HG03571 (cell line): Measurements from ENCODE around the gene BICRAL.

Experiments used
- ATAC-seq: cut with Tn5 transposase; IDR thresholded peaks from one replicate; pipeline ENCODE4 v1.9.1; 2021; ENCODE audit not compliant: unreplicated experiment

BICRAL gene

DNA sequence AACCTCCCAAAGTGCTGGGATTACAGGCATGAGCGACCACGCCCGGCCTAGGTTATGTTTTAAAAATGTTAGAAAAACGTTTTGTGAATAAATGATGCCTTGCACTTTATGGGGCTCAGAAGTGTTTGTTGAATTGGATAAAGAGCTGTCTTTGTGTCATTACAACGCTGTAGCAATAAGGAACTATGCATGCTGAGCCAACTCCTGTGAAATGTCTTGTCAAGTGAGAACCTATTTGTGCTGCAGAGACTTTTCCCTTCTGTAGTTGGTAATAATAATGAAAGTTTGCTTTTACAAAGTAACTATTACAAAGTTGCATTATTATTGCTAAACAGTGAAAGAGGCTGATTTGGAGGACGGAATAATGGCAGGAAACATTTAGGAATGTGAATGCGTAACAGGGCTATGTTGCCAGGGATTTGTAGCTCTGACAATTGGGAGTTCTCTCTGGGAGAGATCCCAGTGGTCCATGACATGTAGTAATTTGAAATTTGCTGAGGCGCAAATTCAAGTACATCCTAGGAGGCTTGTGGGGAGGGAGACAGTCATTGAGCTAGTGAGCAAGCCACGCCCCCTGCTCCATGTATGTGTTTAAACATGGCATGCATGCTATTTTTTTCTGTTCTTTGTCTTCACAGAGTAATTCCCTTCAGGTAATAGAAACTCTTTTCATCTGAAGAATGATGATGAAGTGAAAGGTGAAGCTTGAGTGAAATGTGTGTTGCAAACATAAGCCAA is 16.8 kb upstream of the BICRAL start:
- no peak for ATAC-seq

DNA sequence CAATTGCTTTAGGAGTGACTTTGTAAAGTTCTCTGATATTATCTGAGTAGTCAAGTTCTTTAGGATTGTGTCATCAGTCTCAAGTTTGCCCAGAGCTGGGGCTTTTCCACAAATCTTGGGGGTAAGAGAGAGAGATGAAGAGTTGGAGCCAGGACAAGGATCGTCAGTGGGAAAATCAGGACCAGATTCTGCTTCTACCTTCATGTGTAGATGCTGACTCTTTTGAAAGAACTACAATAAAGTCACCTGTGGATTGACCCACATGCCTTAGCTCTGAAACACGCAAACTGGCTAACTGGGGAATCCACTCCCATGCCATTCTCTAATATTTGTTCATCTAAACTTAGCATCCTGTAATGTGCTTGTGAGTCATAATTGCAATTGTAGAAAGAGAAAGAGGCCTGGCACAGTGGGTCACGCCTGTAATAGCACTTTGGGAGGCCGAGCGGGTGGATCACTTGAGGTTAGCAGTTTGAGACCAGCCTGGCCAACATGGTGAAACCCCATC is 15.6 kb upstream of the BICRAL start:
- ATAC-seq: no peak

DNA sequence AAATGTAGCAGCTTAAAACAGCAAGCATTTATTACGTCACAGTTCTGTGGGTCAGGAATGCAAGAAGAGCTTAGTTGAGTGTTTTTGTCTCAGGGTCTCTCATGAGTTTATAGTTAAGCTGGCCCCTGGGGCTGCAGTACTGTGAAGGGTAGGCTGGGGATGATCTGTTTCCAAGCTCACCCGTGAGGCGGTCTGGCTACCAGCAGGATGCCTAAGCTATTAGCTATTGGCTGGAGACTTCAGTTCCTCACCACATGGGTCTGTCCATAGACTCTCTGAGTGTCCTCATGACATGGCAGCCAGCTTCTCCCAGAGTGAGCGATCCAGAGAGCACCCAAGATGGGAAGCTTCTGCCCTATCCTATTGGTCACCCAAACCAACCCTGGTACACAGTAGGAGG is 12.8 kb upstream of the BICRAL start:
- ATAC-seq: no peak

DNA sequence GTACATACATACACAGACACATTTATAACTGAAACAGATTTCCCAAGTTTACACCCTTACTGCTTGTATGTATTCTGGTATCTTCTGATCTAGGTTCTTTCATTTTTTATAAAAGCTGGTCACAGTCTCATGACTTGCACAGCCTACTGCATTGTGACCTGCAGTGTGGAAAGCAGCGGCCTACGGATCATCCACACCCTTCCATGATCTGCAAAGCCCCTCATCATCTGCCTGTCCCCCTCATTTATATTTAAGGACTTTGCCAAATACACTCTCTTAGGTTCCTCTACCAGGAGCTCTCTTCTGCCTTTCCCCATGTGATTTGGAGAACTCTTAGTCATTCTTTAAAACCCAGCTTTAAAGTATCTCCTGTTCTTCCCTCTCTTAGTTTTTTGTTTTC is 12.0 kb upstream of the BICRAL start:
- no peak for ATAC-seq

DNA sequence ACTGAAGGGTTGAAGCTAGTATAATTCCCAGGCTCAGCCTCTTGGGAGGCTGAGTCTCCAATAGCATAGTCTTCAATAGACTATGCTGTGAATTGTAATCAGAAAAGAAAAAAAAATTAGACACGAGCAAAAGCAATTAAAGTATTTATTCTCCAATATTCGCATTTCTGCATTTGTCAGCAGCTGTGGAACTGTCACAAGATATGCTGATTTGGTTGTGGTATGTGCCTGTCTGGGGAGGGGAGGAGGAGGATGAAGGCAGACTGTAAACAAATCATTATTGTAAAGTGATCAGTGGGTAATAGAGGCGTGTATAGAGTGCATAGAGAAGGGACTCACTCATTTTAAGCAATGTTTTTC is 10.1 kb upstream of the BICRAL start:
- no peak for ATAC-seq

DNA sequence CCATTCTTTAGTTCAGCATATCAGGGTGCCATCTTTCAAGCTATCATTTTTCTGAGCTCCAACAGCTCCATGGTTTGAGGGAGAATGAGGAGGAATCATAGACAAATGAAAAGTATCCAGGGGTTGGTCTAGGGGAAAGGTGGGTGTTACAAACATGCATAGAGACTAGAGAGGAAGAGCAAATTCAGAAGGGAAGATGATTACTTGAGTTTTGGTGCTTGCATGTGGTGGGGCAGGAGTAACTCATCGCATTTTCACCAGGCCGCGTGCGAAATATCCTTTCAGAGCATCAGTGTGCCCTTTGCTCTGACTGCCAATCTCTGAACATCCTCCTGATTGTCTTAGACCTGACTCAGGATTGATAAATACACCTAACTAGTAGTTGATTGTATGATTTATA is 7.7 kb upstream of the BICRAL start:
- ATAC-seq: no peak

DNA sequence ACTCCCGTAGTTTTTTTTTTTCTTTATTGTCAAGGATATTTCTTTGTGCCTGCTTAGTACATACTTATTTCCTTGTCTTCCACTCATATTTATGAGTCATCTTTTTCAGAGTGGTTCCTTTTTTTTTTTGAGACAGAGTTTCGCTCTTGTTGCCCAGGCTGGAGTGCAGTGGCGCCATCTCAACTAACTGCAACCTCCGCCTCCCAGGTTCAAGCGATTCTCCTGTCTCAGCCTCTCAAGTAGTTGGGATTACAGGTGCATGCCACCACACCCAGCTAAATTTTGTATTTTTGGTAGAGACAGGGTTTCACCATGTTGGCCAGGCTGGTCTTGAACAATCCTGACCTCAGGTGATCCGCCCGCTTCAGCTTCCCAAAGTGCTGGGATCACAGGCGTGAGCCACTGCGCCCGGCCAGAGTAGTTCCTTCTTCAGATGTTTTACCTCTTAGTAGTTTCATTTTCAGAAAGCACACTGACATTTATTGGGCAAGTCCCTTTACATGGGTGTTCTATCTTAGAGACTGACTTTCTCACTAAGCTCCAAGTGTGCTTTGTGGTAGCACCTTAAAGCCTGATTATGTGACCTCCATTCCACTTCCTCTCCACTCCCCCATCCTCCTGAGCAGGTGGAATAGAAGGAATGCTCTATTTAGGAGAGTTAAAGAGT is 6.9 kb upstream of the BICRAL start:
- peak; percentile 40 for ATAC-seq

DNA sequence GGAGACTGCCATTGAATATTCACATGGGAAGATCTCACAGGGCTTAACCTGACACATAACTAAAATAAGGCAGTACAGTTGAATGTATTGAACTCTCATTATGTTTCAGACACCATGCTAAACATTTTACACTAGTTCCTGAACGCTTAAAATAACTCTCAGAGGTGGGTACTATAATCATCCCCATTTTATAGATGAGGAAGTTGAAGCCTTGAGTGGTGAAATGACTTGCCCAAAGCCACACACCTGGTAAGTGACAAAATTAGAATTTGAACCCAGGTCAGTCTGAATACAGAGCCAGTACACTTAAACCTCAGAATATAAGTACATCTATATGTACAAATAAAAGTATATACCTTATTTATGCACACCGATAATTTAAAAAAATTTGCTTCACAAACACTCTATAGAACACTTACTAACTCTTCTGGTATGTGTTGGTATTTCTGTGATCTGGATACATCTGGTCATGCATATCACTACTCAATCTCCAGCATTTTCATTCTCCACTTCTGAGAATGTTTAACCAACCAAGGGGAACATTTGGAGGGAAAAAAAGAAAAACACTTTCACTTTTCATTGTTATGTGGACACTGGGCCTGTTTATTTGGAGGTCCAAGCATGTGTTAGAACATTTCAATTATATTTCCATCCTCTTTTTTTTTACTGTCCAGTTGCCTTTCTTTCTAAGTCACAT is 4.6 kb upstream of the BICRAL start:
- no peak for ATAC-seq

DNA sequence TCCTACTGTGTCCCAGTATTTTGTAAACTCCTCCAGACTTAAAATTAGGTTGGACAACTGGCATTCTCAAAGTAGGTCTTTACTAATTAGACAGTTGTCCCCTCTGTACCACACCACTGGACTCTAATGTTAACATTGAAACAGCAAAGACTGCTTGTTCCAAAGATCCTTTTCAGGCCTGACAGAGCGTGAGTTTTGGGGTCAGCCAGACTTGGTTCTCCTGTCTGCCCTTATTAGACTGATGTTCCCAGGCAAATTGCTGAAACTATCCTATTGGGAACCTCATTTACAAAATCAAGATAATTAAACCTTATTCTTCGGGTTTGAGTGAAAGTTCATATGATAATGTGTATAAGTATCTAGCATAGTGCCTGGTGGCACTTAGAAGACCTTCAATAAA is 3.7 kb upstream of the BICRAL start:
- no peak for ATAC-seq

DNA sequence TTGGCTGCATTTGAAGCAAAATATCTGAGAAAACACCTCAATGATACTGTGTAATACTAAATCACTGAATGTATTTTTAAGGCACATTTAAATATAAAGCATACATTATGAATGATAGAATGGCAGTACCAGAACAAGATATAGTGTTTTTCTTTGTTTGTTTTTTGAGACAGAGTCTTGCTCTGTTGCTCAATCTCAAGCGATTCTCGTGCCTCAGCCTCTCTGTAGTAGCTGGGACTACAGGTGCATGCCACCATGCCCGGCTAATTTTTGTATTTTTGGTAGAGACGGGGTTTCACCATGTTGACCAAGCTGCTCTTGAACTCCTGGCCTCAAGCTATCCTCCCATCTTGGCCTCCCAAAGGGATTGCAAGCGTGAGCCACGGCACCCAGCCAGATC is 2.3 kb upstream of the BICRAL start:
- no peak for ATAC-seq

DNA sequence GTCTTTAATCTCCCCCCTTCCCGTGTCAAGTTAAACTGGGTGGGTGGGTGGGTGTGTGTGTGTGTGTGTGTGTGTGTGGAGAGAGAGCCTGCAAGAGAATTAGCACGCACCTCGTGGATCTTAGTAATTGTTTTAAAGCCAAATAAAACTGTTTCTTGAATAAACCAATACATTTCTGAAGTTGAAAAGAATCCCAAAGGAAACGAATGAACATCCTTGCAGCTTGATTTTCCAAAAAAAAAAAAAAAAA is 381 bp upstream of the BICRAL start:
- no peak for ATAC-seq

DNA sequence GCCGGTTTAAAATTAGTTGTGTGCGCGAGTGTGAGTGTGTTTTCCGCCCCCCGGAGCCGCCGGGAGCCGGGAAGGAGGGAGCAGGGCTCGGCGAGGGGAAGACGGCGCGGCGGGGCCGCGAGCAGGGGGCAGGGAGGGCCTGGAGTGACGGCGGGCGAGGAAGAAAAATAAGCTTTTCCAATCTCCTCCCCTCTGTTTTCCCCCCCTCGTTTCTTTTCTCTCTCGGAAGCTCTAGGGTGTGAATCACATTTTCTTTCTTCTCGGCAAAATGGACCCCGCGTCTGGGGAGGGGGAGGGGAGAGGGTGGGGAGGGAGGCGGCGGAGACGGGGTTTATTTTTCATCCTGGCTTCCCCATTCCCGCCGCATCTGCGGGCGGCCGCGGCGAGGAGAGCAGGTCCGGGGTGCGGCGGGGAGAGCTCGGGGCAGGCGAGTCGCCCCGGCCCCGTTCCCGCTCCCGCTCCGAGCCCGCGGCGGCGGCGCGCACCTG is 881 bp downstream of the BICRAL start:
- ATAC-seq: peak; percentile 10

DNA sequence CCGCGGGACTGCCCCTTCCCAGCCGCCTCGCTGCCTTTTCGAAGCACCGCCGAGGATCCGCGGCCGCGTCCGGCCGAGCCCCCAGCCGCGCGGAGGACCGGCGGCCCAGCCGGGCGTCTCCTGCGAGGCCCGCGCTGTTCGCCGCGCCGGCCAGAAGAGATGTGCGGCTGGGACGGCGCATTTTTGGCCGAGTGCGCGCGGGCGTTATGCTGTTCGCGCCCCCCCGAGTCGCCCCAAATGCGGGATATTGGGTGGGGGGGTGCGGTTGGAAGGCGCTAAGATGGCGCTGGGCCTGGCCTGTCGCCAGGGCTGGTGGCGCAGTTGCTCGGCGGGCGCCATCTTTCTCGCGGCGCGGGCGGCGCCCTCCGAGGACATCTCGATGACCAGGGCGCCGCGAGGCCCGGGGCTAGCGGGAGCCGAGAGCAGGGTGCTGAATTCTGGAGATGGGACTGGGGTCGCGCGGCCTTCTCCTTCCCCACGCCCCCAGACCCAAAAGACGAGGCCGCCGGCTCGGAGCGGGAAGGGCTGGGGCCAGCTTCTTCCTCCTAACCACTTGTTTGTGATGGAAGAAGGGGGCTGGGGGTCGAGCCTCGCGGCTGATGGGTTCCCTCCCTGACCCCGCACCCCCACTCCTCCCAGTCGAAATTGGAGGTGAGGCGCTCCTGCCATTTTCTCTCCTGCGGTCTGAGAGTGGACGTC is 1.5 kb downstream of the BICRAL start:
- peak; percentile 44 for ATAC-seq

DNA sequence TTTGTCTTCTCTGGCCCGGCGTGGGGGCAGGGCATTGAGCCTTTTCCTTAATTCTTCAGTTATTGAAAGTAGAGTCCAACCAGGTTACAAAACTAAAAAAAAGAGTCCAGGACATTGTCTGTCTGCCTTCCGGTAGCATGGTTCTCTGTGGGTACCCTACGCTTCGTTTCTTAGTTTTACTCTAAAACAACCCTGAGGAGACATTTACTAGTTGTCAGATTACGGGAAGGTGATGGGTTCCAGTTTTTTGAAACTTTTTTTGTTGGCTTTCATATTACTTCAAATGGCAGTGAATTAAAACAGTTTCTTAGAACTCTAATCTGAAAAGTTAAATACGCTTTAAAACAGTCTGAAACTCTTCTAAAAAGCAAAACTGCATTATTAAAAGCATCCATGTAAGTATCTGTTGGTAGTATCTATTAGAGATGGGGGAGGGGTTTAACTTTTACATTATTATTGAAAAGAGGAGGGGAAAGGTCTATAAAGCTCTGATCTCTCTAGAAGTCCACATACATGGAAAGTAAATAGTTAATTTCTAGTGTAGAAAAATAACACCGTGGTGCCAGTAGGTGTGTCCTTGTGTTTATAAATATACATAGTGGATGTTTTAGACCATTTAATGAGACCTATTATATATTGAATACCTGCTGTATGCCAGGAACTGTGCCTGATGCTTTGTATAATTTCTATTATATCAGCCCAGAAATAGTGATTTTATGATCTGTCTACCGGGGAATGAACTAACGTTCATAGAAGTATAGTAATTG is 2.2 kb downstream of the BICRAL start:
- ATAC-seq: no peak

DNA sequence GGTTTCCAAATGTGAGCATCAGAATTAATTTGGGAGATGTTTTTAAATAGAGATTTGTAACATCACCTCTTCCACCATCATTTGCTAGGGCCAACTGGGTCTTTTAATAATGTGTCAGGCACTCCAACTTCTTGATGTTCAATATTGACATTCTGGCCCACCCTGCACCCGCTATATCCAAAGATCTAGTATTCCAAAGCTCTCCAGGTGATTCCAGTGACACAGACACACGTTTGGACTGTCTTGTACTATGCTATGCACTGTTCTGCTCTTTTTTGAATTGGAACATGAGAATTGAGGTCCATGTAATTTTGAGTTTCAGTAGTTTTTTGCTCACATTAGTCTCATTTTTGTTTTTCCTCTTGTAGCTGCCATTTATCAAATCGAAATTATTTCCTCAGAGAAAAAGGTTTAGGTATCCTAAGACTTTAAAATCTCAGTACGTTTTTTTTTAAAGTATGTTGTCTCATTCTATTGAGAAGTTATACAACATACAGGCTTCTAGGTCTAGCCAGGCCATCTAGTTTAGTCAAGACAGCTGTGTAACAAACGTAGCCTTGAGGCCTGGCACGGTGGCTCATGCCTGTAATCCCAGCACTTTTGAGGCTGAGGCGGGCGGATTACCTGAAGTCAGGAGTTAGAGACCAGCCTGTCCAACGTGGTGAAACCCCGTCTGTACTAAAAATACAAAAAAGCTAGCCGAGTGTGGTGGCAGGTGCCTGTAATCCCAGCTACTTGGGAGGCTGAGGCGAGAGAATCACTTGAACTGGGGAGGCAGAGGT is 3.1 kb downstream of the BICRAL start:
- no peak for ATAC-seq

DNA sequence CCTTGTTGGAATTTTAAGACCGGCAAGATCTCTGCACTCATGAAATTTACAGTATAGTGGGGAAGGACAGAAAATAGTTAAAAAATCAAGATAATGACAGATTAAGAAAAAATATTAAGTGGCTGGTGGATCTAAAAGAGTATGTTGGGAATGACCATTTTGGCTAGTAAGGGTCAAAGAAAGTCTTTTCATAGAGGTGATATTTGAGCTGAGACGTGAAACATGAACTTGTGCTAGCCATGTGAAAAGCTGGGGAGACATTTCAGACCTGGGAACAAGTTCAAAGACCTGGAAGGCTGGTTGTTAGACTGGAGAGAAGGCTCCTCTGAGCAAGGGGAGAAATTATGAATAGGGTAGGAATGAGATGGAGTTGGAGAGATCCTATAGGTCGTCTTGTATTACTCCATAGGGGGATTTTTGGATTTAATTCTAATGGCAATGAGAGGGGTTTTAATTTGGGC is 4.7 kb downstream of the BICRAL start:
- no peak for ATAC-seq

DNA sequence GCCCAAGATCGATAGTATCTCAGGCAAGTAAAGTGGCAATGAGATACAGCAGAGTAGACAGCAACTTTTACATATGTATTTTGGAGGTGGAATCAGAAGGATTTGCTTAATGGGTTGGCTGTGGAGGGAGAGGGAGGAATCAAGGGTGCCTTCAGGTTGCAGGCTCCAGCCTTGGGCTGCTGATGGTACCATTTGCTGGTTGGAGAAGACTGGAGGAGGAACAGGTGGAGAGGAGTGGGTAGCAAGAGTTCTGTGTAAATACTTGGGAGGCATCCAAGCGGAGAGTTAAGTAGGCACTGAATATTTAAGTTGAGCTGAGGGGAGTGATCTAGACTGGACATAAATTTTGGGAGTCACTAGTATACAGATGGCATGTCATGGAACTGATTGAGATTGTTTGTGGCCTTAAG is 5.2 kb downstream of the BICRAL start:
- ATAC-seq: no peak

DNA sequence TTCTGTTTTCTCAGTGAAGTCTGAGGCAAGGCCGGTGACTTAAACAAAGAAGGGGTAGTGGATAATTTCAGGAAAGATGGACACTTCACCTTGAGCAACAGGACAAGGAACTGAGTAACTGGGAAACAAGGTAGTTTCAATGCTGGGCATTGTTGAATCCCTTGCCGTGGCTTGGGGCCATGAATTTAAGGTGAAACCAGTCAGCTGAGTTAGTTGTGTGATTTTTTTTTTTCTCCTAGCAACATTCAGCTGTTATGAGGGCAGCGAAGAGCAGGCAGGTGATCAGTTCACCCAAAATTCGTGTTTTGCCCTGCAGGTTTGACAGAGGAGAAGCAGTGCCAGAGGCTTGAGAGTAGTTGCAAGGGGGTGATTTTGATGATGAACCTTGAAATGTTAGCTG is 6.8 kb downstream of the BICRAL start:
- no peak for ATAC-seq

DNA sequence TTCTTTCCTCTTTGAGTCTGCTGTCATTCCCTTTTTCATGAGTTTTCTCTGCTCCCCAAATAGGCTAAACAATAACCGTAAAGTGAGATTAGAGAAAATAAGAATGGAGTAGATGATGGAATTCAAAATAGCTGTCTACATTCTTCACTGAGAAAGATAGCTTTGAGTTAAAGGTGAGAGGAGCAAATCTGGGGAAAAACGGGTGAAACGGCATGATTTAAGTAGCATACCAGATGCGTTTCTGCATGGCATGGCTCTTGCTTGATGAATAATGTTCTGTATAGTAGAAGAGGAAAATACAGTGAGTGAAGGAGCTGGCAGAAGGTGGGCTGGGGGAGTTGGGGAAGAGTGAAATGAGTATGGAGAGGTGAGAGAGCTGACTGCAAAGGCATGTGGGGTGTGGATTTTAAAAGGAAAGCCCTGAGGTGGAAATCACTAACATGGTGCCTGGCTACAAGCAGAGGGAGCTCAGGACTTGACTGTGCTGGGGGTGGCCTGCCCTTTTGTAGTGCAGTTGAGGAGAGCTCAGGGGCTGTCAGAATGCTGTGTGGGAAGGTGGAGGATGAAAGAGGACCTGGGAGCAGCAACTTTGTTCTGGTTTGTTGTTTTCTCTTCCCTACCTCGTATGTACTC is 8.8 kb downstream of the BICRAL start:
- ATAC-seq: no peak
